UCSD-AML1 (cell line): ENCODE results near the gene GPC6.

ENCODE experiments used
- DNase-seq: peaks from one replicate; lab custom pipeline; 2025; ENCODE audit not compliant: unreplicated experiment; lab: John Stamatoyannopoulos, UW

The GPC6 gene

GRCh38 chr13:94080527-94080926 is 853.9 kb downstream of the GPC6 start:
- DNase-seq = no peak

GRCh38 chr13:94087100-94087499 is 860.5 kb downstream of the GPC6 start:
- no peak for DNase-seq

- no peak for DNase-seq
Observed at GRCh38 chr13:94088742-94089141, 862.1 kb downstream of the GPC6 start.

DNA sequence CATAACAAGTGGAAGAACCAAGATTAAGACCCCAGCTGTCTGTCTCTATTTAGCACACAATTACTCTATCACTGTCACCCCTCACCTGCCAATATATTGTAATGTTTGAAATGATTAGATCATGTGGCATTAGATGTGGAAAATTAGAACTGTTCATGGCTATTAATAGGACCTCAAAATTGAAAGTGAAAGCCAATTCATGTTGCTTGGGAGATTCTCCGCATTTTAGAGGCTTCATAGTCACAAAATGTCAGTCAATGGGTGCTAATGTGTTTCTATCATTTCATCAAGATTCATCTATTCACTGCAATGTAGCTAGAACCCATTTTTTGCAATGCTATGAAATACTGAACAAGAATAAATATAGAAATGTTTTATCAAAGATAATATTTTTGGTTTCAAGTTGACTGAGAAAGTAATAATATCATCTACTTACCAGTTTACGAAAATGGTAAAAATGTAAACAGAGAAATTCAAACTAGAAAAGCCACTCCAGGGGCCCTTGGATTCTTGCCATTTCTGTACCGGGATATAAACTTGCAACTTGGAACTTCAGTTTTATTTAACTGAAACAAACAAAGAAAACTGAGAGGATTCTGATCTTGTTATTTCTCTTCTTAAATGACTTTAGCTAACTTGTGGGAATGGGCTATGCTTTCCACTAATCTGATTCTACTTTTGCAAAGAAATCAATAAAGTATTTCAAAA is 864.3 kb downstream of the GPC6 start:
- DNase-seq = no peak

DNA sequence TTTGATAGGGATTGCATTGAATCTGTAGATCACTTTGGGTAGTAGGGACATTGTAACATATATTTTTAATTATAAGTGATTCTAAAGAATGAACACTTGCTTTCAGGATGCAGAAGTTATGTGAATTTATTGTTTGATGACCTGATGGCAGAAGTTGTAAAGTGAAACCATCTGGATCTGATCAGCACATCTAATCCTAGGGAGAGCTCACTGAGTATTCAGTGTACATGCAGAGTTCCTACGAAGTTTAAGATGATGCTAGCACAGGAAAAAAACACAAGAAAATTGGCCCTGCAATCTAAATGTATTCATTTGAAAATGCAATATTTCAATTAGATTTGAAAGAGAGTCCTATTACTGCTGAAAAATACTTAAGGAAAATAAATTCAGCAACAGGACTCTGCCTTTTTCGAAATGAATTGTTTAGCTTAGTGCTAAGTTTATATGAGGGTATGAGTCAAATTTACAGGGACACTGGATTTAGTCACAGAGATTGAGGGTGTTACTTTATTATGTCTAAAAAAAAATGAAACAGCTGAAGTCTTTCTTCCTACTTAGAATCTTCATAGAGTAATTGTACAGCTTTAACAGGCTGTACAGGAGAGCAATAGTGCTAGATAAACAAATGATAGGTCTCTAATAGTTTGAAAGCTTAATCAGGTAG is 867.2 kb downstream of the GPC6 start:
- DNase-seq = no peak

- no peak for DNase-seq
Observed at GRCh38 chr13:94109715-94110374, 883.2 kb downstream of the GPC6 start.

- DNase-seq = no peak
Observed at GRCh38 chr13:94112227-94112626, 885.6 kb downstream of the GPC6 start.

DNA sequence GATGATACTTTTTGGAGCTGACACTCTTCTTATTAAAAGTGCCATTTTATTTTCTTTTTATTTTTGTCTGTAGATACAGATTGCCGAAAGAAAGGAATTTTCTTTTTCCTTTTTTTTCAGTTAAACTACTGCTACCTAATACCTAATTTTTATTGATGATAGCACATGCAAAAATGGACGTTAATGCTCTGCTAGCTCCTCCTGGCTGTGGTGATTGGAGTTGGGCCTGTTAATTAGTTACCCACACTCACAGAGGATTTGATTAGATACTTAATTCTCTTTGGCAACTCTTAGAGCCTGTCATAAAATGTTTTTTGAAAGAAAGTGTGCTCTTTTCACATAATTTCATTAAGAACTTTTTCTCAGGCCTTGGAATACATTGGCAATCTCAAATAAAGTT is 886.1 kb downstream of the GPC6 start:
- no peak for DNase-seq

DNA sequence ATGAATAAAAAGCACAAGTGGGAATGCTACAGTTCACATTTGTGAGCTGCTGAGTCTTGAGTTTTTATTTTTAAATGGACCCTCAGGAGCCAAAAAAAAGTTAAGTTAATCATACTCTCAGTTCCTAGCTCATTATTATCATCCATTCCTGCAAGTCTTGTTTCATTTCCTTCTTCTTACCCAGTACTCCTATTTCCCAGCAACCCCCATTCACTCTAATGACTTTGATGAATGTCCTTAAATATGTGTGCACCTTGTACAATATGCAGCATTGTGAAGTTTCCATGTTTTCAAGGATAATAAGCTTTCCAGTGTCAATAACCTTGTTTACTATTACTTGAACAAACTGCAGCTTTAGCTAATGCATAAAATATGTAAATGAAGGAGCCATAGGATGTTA is 886.6 kb downstream of the GPC6 start:
- DNase-seq = no peak

DNA sequence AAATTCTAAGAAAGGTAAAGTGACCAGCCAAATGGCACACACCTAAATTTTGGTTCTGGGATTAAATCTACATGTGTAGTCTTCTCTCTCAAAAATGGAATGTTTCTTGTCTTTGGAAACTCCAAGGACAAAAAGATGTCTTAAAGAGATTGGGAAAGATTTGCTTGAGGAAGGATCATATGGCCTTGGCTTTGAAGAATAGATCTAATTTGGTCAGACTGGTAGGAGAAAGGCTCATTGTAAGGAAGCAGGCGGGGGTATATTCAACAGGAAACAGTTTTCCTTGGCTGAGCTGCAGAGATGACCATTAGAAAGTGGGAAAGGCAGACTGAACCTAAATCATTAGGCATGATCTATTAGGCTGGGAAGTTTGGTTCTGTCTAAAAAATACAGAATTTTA is 887.6 kb downstream of the GPC6 start:
- DNase-seq = no peak

DNA sequence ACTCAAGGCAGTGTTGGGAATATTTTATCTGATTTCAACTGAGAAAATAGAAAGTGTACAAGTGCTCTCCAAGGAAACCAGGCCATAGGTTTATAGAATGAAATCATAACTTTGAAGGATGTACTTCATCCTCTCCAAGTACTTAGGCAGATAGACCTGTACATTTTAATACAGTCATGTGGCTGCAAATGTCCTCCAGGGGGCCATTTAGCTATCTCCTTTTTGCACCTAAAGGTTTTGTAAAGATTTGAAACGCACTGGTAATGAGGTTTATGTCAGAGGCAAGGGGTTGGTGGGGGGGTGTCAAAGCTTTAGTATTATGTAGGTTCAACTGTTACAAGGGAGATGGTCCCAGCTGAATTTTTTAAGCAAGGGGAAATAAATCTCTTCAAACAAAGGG is 888.4 kb downstream of the GPC6 start:
- no peak for DNase-seq

DNA sequence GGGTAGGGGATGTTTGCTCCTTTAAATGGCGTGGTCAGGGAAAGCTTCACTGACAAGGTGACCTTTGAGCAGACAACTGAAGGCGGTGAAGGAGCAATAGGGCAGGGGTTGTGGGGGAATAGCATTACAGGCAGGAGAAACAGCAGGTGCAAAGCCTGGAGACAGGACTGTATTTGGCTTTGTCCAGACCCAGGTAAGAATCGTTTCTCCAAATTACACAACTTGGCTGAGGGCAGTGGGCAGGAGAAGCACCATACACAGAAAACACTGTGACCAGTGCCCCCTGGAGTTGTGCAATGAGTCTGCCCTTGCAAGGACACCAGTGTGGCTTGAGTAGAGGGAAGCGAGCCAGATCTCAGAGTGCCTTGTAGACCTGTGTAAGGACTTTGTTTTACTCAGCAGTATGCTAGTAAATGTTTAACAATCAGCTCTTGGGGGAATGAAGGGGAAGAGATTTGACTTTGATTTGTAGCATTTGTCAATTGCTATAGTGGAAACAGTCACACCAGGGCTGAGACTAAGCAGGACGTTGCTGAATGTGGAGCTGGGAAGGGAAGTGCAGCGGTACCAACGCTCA is 892.8 kb downstream of the GPC6 start:
- no peak for DNase-seq

DNA sequence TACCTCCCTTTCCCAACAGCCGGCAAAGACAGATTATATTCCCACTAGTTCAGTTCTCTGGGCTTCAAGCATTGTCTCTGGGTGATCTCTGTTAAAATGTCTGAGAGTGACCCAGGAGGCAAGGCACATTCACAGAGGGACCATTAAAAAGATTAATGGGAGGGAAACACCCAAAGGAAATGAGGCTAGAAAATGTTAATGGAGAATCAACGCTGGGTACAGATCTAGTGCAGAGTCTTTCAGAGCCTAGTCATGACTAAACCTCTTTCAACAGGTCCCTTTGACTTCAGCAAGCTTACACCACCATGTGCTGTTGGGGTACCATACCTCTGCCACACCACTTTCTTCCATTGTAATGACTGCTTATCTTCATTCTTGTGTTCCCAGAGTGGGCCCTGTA is 894.3 kb downstream of the GPC6 start:
- no peak for DNase-seq

- no peak for DNase-seq
Observed at GRCh38 chr13:94121686-94122085, 895.1 kb downstream of the GPC6 start.

- DNase-seq = no peak
Observed at GRCh38 chr13:94122300-94122915, 895.8 kb downstream of the GPC6 start.

GRCh38 chr13:94123557-94123956 is 897.0 kb downstream of the GPC6 start:
- DNase-seq = no peak

DNA sequence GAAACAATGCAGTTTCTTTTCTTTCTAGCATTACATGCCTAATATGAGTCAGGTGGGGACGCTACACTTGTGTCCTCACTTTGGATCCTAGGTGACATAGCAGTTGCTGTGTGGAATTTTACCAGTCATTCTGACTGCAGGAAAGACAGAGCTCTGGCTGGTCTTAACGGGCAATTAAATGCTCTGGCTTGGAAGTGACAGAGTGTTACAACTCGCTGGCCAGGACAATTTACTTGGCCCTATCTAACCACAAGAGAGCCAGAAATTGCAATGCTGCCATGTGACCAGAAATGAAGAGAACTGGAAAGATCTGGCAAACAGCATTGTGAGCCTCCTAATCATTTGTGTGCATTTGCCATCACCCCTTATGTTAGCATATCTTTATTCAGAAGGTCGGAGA is 901.8 kb downstream of the GPC6 start:
- DNase-seq = no peak

- no peak for DNase-seq
Observed at GRCh38 chr13:94129490-94129894, 902.9 kb downstream of the GPC6 start.

- DNase-seq = no peak
Observed at GRCh38 chr13:94138831-94139230, 912.2 kb downstream of the GPC6 start.

- DNase-seq = no peak
Observed at GRCh38 chr13:94139393-94139995, 912.9 kb downstream of the GPC6 start.

GRCh38 chr13:94140027-94140426 is 913.4 kb downstream of the GPC6 start:
- DNase-seq = no peak
